Hematopoietic multipotent progenitor cell treated with erythropoietin and hydrocortisone succinate and interleukin-3 and kit ligand, for 15 days (in vitro differentiated cells): ENCODE data around the gene VPS29.

Source experiments
- DNase-seq: peaks from one replicate; pipeline ENCODE4 v3.0.0-alpha.2; 2015; ENCODE audit warnings: low spot score

VPS29 gene

DNA sequence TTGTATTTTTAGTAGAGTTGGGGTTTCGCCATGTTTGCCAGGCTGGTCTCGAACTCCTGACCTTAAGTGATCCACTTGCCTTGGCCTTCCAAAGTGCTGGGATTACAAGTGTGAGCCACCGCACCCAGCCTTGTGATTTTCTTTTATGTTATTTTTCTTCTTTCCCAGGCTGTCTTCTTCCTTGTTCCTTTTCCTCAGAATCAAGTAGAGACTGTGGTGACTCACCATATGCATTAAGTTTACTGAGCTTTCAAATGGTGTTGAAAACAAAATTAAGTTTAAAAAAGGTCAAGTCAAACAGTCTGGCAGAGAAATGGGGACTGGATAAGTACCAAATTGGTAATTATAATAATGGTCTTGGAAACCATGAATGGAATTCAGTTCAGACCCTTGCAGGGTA, 57.5 kb downstream of the VPS29 start:
- DNase-seq, result no peak
